NCI-H748 treated with DMSO at 0.1 percent for 48 hours (cell line): ENCODE measurements around the gene GRIN2B.

Source experiments
- DNase-seq: peaks from one replicate; lab custom pipeline; 2025; lab: John Stamatoyannopoulos, UW

The GRIN2B gene

DNA sequence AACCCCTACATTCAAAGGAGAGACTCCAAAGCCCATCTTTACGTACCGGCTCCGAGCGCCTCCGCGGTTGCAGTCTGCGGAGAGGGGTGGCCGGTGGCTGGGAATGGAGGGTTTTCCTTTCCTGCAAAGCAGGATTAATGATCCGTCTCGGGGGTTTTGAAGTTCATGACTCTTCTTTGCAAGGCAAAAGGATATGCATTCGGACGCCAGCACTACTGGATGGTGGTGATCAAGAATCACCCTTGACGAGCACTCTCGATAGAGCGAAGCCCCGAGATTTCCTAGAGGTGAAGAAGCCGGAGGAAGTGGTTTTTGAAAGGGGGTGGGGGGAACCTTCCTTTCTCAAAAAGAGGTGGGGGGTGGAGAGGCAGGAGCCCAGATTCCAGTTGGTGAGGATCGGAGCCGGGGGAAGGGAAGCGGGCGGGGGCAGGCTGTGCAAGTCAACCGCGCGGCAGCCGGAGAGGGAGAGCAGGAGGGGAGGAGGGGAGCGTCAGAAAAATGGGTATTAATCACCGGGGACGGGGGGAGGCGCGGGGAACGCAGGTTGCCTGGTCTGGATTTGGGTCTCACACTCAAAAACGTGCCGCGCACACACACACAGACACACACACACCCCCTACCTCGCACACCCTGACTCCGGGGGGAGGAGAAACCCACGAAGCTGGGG, at the start of gene GRIN2B:
GRIN2B (minus strand) TSS at position 307 of the 667 bp plus-strand sequence. CDS start 115,394 bp downstream, outside the sequence.
- DNase-seq: no peak

DNA sequence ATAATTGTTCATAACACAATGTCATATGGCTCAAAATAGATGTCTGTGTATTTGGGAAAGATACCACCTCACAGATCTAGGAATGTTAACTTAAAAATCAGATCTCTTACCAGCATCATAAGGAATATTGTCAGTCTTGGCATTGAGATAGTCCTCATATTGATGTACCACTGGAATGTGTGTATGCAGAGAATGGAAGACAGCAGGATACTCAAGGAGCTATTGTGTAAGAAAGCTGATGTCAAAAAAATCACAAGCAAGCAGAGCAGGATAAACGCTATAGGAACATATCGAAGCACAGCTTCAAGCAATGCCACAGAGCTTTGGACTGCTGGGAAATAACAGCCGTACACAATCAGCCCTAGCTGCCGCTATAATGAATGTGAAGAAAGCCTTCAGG, 45.1 kb upstream of the GRIN2B start:
- DNase-seq: no peak

DNA sequence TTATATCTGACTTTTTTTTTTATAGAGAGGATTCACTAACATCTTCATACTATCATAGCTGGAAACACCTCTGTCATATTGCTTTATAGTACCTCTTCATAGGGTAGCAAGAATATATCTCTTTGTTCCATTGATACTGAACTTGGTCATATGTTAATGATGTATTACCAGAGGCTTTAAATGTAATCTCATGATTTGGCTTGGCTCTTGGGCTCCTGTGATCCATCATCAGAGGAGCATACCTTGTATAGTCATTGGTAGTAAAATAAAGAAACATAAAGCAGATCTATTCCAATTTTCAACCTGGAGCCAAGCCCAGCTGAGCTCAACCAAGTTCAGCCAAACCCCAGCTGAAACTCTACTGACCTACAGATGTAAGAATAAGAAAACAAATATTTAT, 43.2 kb upstream of the GRIN2B start:
- no peak for DNase-seq

DNA sequence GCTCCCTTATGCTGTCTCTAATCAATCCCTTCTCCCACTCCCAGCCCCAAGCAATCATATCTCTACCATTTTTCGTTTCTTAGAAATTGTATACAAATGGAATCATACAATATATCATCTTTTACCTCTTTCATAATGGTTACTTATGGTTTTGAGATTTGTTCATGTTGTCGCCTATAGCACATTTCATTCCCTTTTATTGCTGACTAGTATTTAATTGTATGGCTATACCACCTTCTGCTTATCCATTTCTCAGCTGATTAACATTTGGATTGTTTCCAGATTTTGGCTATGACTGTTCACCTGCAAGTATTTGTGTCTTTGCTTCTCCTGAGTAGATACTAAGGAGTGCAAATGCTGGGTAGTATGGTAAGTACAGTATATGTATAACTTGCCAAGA, 36.7 kb upstream of the GRIN2B start:
- no peak for DNase-seq

DNA sequence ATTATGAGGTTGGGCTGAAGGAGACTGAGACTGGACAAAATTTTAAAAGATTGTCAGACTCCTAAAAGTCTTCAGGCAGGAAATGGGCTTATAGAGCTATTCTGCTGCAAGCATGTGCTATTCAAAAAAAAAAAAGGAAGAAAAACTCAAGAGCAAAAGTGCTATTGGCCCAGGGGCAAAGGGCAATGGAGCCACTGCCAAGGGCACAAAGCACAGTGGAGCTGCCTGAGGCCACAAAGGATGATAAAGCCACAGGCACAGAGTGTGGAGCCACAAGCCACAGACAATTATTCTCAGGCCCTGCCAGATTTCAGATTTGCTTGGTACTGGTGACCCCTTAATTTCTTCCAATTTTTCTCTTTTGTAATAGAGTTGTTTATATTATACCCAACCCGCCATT, 29.6 kb upstream of the GRIN2B start:
- no peak for DNase-seq

DNA sequence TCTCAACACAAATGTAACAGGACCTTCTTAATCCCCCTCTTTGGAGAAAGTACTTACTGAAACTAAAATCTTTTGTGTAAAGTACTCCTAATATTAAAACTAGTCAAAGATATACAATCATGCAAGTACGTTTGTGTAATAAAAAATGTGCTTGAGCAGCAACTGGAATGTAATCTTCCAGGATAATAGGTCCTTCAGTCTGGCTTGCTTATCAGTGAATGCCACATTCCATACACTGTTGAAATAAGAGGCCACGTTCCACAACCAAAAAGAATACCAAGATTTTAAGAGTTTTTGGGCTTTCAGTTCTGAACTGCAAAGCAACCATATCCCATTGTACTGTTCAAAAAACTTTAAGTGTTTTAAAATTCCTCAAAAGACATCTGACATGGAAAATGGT, 26.2 kb upstream of the GRIN2B start:
- no peak for DNase-seq

DNA sequence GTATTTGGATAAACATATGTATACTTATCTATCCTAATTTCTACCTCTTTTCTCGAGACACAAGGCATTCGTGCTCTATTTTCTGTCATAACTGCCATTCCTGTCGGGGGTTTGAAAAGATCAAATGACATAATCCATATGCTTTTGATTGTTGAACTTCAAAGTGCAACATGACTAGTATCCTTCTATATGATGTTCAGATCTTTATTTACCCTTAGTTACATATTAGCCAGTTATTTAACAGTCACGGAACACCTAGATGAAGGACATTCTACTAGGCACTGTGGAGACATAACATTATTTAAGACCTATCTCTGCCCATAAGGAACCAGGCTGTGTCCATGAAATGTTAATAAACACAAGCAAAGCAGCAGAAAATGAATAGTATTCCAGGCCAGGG, 11.2 kb upstream of the GRIN2B start:
- no peak for DNase-seq

DNA sequence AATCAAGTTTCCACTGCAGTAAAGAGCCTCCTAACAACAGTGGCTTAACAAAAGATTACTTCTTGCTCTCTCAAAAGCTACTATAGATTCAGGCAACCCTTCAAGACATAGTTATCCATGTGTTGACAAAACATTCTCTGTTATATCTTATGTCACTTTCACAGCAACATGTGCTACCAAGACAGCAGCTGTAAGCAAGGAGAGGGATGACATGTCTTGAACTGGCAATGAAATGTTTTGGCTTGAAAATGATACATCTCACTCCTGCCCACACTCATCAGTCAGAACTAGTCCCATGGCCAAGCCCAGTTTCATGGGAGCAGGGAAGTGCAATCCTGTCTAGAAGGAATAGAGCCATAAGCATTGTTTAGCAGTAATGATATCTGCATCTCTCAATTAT, 10.7 kb upstream of the GRIN2B start:
- no peak for DNase-seq

DNA sequence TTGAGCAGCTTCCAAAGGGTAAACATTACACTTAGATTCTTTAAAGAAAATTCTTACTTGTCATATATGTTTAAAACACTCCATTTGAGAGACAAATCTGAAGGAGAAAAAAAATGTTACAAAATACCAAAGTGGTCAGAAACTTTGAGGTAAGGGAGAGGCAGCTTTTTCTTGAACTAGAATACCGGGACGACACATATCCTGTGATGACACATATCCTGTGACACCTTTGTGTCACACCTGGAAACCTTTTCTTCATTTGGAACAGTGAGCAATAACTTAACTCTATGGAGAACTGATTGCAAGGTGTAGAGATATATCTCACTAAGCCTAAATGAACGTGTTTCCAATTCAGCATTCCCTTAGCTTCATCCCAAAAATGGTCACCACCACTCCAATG, 4.6 kb upstream of the GRIN2B start:
- no peak for DNase-seq

DNA sequence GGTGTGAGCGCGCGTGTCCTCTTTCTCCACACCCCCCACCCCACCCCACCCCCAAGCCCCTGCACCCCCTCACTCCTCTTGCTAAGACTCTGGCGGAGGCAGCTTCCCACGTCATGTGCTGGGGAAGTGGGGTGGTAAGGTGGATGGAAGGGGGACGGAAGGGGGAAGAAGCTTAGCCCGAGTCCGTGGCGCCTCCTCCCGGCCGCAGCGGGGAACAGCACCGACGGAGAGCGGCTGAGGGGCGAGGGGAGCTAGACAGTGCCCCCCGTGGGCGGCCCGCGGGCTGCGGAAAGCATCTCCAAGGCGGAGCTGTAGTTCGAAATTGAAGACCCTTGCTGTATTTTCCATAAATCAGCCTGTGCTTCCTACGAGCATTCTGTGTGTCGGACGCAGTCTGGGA, 588 bp upstream of the GRIN2B start:
- no peak for DNase-seq

DNA sequence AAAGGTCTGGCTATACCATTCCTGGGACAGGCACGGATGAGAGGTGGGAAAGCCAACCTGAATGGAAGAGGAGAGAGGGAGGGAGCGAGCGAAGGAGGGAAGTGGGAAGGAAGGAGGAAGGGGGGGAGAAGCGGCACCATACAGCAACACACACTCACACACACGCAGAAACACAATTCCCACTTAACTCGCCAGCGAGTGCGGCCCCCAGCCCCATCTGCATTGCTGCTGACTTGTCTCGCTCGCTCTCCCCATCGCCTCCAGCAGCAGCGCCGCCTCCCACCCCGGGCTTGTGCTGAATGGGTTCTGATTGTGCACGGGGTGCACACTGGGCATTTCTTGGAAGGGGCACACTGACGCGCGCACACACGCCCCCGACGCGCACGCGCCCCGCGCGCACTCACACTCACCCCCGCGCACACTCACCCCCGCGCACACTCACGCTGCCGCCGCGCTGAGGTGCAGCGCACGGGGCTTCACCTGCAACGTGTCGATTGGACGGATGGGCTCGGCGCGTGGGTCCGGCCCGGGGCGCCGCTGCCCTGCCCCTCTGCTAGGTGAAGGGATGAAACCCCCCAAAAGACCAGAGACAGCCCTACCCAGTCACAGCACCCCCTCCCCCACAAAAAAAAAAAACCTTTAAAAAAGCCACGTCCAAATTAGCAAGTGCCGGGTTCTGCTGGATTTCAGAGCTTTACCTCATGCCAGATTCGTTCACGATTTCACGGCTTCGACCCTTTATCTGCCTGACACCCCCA, 685 bp downstream of the GRIN2B start:
- no peak for DNase-seq

DNA sequence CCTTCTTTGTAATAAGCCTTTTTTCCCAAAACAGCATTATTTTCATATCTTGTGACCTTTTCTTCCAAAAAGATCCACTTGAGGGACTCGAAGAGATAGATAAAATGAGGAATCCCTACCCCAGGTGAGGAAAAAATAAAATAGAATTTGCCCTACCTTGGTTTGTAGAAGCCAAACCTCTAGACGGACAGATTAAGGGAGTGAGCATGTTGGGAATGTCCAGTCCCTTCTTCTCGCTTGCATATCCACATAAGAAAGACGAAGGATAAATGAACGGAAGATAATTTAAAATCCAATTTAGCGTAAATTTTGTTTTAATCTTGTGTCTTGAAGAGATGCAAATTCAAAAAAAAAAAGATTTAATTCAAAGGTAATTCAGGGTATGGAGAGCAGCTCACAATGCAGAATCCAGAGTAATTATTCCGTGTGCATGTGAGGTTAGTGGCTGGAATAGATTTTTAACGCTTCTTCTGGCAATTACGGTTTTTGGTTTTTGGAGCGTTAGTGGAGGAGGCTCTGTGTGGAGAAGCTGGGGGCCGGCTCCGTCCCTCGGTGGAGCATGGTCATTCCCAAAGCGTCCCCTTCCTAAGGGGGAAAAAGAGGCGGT, 1.5 kb downstream of the GRIN2B start:
- DNase-seq: no peak

DNA sequence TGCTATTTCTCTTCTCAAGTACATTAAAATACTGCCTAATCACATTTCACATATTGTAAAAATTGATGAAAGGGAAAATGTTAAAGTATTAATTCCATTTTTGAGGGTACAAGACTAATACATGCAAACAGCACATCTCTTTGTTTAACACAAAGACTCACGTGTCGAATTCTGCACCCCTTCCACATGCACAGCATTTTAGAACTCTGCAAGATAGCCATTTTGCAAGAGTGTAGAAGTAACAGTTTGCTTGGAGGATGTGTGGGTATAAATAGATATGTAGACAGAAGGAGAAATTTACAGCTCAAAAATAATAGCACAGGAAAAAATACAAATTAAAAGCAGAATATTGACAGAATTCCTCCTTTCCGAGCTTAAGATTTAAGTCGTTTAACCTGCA, 2.5 kb downstream of the GRIN2B start:
- no peak for DNase-seq

DNA sequence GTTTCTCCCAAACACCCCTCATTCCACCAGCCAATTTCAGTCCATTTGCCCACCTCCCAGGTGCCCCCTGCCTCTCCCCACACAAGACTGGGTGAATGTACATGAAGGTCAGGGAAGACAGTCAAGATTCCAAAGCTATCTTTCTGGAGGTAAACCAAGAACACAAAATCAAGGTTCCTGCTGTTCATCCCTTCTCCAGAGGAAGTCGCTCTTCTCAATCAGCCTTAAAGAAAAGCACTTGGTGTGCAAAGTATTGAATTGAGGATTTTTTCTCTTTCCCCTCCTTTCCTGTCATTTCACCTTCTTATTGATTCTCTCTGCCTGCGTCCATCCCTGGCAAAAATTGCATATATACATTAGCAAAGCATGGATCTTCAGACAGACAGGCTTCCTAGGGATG, 4.5 kb downstream of the GRIN2B start:
- no peak for DNase-seq

DNA sequence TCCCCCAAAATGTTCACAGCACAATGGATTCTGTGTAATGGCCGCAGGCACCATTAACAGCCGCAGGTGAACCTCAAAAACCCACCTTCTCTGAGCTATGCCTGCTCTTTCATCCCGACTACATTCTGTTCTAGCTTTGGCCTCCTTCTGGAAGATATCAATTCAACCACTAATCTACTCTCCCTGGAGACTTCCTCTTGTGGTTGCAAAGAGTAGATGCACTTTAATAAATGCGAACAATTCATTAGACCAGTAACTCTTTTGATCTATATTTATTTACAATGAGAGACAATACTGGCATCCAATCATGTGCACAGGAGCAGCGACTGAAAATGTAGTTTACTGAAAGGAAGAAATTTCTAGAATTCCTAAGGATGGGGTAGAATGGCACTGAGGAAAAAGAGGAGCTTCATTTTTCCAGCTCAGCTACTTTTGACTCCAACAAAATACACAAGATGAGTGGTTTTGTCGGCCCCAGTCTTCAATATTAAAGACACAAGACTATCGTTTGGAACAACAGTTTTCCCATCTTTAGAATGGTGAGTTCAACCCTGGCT, 5.3 kb downstream of the GRIN2B start:
- no peak for DNase-seq

DNA sequence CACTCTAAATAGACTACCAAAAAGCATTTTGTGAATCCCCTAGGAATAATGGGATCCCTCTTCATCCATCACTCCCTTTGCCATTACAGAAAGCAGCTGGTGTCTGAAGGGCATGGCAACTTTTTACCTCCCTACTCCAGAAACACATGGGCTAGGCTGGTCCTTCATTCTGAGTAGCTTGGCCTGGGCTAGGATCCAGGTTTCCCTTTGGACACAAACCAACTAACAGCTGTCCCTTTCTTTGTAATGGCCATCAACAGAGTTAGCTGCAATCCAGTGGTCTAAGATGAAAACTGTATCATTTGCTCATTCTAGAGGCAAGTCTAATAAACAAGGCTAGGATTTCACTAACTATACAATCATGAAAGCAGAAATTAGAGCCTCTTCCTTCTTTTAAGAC, 7.4 kb downstream of the GRIN2B start:
- DNase-seq: no peak

DNA sequence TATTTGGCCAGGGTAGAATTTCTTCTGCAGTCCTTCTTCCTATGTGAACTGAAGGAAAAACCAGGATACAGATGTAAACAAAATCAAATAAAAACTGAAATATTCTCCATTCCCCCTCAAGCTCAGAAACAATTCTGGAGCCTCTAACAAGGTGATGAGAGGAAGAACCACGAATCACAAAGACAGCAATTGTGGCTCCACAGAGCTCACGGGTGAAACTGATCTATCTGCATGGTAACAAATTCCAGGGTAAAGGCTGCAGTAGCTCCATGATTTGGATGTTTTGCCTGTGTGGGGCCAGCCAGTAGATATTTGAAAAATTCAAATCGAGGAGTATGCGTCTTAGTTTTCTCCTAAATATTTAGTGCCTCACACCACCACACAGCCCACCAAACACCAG, 10.6 kb downstream of the GRIN2B start:
- no peak for DNase-seq

DNA sequence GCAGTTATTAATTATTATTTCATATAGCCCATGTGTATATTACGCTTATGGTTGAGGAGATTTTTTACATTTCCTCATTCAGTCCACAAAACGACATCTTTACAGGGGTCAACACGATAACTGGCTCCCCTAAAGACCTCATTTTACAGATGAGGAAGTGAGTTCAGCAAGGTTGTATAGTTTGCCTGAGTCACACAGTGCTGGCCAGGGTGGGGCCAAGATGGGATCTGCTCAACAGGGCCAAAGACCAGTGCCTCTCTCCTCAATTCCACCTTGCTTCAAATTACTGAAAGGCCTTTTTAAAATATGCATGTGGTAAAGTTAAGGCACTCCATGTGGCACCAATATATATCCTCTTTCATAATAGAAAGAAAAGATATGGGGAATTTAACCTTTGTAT, 13.1 kb downstream of the GRIN2B start:
- DNase-seq: no peak

DNA sequence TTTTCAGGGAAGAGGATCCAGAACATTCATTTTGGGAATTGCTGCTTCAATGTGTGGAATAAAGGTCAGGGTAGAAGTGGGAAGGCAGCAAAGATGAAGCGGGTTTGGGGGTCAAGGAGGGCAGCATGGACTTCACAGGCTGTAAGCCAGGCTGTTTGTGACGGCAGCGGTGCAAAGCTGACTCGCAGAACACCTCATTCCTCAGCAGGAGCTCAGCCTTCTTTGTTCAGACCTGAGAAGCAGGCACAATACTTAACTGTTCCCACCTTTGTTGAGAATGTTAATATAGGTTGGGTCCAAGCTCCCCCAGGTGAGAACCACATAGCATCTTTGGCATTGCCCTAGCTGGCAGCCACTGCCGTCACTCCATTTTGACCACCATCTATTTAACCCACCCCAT, 16.7 kb downstream of the GRIN2B start:
- DNase-seq: no peak

DNA sequence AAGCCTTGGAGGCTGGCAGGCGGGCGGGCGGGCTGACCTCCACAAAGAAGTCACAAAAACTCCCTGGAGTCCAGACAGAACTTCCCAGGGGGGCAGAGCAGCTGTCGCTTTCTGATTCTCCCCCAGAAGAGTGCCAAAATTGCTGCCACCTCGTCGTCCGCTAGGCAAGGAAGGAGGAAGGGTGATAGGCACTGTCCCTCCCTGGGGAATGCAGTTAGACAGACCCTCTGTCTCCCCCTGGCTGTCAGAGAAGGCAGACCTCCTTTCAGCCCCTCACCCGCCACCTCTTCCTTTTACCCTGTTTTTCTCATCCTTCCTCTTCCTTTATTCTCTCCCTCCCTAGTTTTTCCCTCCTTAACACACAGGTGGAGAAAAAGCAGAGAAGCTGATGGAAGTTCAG, 18.7 kb downstream of the GRIN2B start:
- DNase-seq: no peak

DNA sequence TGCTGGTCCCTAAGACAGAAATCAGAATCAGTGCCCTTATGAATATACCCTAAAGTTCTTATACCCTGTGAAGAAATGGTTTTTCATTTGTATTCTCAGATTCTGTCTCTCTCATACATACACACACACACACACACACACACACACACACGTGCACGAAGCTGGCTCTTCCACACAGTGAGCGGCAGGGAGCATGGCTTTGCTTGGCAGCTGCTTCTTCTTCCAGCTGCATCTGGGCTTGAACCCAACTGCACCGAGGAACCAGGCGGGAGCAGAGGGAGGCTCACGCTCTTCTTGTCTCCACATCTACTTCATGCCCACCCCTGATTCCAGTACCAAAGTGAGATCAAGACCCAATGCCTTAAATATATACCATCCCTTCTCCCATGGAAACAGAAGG, 19.4 kb downstream of the GRIN2B start:
- DNase-seq: no peak

DNA sequence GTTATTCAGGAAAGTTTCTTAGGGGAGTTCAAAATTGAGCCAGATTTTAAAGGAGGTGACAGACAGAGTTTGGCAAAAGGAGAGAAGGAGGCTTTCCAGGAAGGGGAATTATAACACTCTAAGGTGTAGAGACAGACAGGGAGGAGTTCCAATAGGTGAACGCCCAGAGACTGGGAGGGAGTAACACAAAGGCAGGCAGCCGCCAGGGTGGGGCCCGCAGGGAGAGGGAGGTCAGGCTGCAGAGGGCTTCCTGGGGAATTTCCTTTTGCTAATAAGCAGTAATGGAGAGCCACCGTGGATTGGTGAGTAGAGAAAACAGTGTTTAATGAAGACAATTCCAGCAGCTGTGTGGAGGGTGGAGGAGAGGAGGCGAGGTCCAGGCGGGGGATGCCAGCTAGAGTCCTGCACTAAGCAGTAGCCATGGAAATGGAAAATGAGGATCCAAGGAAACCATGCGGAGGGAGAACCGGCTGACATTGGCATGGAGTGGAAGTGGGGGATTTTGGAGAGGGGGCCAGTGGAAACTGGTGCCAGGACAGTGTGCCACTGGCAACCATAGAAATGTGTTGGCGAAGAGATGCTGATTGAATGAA, 22.2 kb downstream of the GRIN2B start:
- no peak for DNase-seq

DNA sequence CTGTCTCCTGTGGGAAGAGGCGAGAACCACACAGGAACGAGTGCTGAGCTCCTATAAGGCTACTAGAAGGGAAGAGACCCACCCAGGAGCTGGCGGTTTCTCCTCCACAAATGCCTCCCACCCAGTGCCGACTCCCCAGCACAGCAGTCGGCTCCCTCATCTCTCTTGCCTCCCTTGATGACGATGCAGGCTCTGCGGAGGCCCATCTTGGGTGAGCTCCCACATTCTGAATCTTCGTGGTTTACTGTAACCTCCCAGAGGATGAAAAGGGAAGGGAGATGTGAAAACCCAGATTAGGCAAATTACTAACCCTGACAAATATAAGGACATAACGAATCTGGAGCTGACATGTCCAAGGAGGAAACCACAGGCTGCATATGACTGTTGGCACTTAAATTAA, 23.8 kb downstream of the GRIN2B start:
- DNase-seq: no peak
